Gastrocnemius medialis (tissue), 4 donors: ENCODE data around the gene MEIS1.

Experiments used
- POLR2A ChIP-seq, 2 donors: fragments of 450-650 bp; IDR thresholded peaks; one replicate each; pipeline ENCODE4 v1.6.1; 2017; ENCODE audit warnings: antibody characterized with exemption in 2 of 2, mild to moderate bottlenecking in 2 of 2, moderate library complexity in 2 of 2
- TF ChIP-seq, protein P1 (sequence below), 5 experiments: fragments of 450-650 bp in 3 of 5; fragments of 200-600 bp in 2 of 5; sonication (generic) in 2 of 5; IDR thresholded peaks in 4 of 5; conservative IDR thresholded peaks in 1 of 5; 1 replicate in 4 of 5; 2 replicates in 1 of 5; pipeline ENCODE4 v1.5.1; 2016 to 2019; ENCODE audit warnings: antibody characterized with exemption in 5 of 5, mild to moderate bottlenecking in 3 of 5, moderate library complexity in 3 of 5

- TF ChIP-seq, protein P1, sequence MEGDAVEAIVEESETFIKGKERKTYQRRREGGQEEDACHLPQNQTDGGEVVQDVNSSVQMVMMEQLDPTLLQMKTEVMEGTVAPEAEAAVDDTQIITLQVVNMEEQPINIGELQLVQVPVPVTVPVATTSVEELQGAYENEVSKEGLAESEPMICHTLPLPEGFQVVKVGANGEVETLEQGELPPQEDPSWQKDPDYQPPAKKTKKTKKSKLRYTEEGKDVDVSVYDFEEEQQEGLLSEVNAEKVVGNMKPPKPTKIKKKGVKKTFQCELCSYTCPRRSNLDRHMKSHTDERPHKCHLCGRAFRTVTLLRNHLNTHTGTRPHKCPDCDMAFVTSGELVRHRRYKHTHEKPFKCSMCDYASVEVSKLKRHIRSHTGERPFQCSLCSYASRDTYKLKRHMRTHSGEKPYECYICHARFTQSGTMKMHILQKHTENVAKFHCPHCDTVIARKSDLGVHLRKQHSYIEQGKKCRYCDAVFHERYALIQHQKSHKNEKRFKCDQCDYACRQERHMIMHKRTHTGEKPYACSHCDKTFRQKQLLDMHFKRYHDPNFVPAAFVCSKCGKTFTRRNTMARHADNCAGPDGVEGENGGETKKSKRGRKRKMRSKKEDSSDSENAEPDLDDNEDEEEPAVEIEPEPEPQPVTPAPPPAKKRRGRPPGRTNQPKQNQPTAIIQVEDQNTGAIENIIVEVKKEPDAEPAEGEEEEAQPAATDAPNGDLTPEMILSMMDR (IDR thresholded peaks at IDR 0.05 in 4 of 5, conservative IDR thresholded peaks at IDR 0.05 in 1 of 5): no peak
- TF ChIP-seq POLR2A (IDR thresholded peaks at IDR 0.05): no peak
These were observed 47.7 kb upstream of the MEIS1 start for GRCh38 chr2:66387016-66387753.
